Lower leg skin (tissue), 3 donors: Measurements from ENCODE around the gene LILRB5.

Source experiments
- CTCF ChIP-seq, 3 donors: fragments of 450-650 bp; IDR thresholded peaks; one replicate each; pipeline ENCODE4 v1.5.1; 2016; ENCODE audit warnings: antibody characterized with exemption in 3 of 3, mild to moderate bottlenecking in 3 of 3, moderate library complexity in 2 of 3
- POLR2A ChIP-seq, 2 donors: fragments of 450-650 bp; IDR thresholded peaks; one replicate each; pipeline ENCODE4 v1.6.1; 2016 to 2017; ENCODE audit warnings: antibody characterized with exemption in 2 of 2, mild to moderate bottlenecking in 1 of 2, moderate library complexity in 1 of 2

- no peak for TF ChIP-seq CTCF (IDR thresholded peaks at IDR 0.05)
- TF ChIP-seq POLR2A (IDR thresholded peaks at IDR 0.05) = no peak
Measured at GRCh38 chr19:54253331-54254194, 3.5 kb downstream of the LILRB5 start.
